ENCODE measurements around the gene NTSR1. TPM values are rescaled to one million over a fixed set of nuclear protein-coding genes. Genes with fewer than 3 reads are reported as not detected.
"Not testable (repeated sequence)": the region's sequence is repeated elsewhere in the genome, so short reads cannot be mapped to it uniquely, and the experiment has no call there.

Gene NTSR1
- total RNA-seq, 1 donor from 2014 or later, result 0.24 TPM

DNA sequence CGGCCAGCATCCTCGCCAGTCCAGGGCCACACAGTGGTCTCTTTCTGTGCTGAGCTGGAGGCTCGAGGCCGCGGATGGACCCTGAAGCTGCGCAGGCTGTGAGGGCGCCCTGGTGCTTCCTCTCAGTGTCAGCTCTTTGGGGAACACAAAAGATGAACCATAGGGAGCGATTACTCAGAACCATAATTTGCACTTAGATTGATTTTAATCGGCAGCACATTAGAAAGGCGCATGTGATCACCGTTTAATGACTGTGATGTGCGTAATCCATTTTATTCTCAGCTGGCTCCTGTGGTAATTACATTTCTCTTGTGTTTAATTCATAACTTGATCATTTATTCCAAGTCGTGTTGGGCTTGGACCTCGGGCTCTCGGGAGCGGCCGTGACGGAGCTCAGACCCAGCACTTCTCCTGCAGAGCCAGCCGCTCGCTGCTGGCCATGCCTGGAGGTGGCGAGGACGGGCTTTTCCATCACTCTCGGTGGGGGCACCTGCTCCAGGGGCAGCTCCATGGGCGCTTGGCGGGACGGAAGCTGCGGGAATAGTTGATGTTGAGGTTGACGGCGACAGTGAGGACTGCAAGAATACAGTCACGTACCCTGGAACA lies 25.6 kb upstream of the NTSR1 start:
- Mint-ChIP-seq H3K27ac (no peak overlapping the region), H3K36me3 (no peaks in the 10 kb centered on the region), H3K9me3 (peaks cover 13% of the 10 kb centered on the region), H3K27me3 (peaks cover 22% of the 10 kb centered on the region), H3K4me3 (no peak overlapping the region), H3K4me1 (ENCODE audit: unreplicated experiment) (peaks cover 20% of the 10 kb centered on the region)
- DNase-seq (ENCODE audit: extremely low spot score, unreplicated experiment), result no peak
- TF ChIP-seq, protein P1, sequence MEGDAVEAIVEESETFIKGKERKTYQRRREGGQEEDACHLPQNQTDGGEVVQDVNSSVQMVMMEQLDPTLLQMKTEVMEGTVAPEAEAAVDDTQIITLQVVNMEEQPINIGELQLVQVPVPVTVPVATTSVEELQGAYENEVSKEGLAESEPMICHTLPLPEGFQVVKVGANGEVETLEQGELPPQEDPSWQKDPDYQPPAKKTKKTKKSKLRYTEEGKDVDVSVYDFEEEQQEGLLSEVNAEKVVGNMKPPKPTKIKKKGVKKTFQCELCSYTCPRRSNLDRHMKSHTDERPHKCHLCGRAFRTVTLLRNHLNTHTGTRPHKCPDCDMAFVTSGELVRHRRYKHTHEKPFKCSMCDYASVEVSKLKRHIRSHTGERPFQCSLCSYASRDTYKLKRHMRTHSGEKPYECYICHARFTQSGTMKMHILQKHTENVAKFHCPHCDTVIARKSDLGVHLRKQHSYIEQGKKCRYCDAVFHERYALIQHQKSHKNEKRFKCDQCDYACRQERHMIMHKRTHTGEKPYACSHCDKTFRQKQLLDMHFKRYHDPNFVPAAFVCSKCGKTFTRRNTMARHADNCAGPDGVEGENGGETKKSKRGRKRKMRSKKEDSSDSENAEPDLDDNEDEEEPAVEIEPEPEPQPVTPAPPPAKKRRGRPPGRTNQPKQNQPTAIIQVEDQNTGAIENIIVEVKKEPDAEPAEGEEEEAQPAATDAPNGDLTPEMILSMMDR (conservative IDR thresholded peaks at IDR 0.05), result no peak

DNA sequence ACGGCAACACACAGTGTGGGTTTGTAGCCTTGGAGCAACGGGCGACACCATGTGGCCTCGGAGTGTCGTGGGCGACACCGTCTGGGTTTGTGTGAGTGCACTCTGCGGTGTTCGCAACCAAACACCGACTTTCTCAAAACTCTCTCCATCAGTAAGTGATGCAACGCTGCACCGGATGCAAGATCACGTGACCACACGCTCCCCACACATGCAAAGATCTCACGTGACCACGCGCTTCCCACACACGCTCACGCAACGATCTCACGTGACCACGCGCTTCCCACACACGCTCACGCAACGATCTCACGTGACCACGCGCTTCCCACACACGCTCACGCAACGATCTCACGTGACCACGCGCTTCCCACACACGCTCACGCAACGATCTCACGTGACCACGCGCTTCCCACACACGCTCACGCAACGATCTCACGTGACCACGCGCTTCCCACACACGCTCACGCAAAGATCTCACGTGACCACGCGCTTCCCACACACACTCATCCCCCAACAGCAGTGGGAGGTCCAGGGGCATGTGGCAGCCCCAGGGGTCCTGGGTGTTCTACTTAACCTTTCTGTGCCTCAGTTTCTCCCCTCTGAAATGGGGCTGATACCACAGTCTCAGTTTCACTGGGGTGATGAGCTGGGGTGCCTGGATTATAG lies 24.8 kb upstream of the NTSR1 start:
- peaks cover 21% of the 10 kb centered on the region for H3K4me1 Mint-ChIP-seq (ENCODE audit: unreplicated experiment)

GRCh38 chr20:62684981-62685380 lies 23.7 kb upstream of the NTSR1 start:
- H3K9me3 Mint-ChIP-seq, result peaks cover 9% of the 10 kb centered on the region
- TF ChIP-seq, protein P1 (conservative IDR thresholded peaks at IDR 0.05), result no peak
- no peak for DNase-seq (ENCODE audit: extremely low spot score, unreplicated experiment)
- no peaks in the 10 kb centered on the region for H3K36me3 Mint-ChIP-seq
- H3K4me1 Mint-ChIP-seq (ENCODE audit: unreplicated experiment), result peaks cover 22% of the 10 kb centered on the region
- peaks cover 22% of the 10 kb centered on the region for H3K27me3 Mint-ChIP-seq
- H3K27ac Mint-ChIP-seq, result no peak overlapping the region
- no peak overlapping the region for H3K4me3 Mint-ChIP-seq

More for the DNA sequence above, 24.8 kb upstream of the NTSR1 start:
- not testable (repeated sequence) for H3K4me3 Mint-ChIP-seq; H3K36me3 Mint-ChIP-seq; H3K27ac Mint-ChIP-seq; DNase-seq (ENCODE audit: extremely low spot score, unreplicated experiment)
- Mint-ChIP-seq H3K27me3 (peaks cover 22% of the 10 kb centered on the region), H3K9me3 (peaks cover 13% of the 10 kb centered on the region)

- Mint-ChIP-seq H3K4me1 (ENCODE audit: unreplicated experiment) (peaks cover 30% of the 10 kb centered on the region), H3K27ac (peak overlapping the region; percentile 18), H3K27me3 (peaks cover 22% of the 10 kb centered on the region), H3K9me3 (no peaks in the 10 kb centered on the region), H3K4me3 (peak overlapping the region; percentile 16), H3K36me3 (no peaks in the 10 kb centered on the region)
- TF ChIP-seq, protein P1 (conservative IDR thresholded peaks at IDR 0.05), result no peak
- DNase-seq (ENCODE audit: extremely low spot score, unreplicated experiment), result no peak
These were observed 22.7 kb upstream of the NTSR1 start for GRCh38 chr20:62685781-62686555.

GRCh38 chr20:62686869-62687830 lies 21.5 kb upstream of the NTSR1 start:
- peaks cover 13% of the 10 kb centered on the region for H3K27me3 Mint-ChIP-seq
- DNase-seq (ENCODE audit: extremely low spot score, unreplicated experiment), result no peak
- H3K27ac Mint-ChIP-seq, result no peak overlapping the region
- peaks cover 35% of the 10 kb centered on the region for H3K4me1 Mint-ChIP-seq (ENCODE audit: unreplicated experiment)
- TF ChIP-seq, protein P1 (conservative IDR thresholded peaks at IDR 0.05), result no peak
- no peaks in the 10 kb centered on the region for H3K9me3 Mint-ChIP-seq
- no peak overlapping the region for H3K4me3 Mint-ChIP-seq
- H3K36me3 Mint-ChIP-seq, result no peaks in the 10 kb centered on the region

All from type B pancreatic cell (in vitro differentiated cells).